HepG2 (cell line): ENCODE results near the gene SLC7A11. TPM values are rescaled to one million over a fixed set of nuclear protein-coding genes. Genes with fewer than 3 reads are reported as not detected.

Experiments used
- ATAC-seq: fragments of 200-7000 bp; cut with Tn5 transposase; 3 replicates; pipeline ENCODE4 v1.9.1; 2020; ENCODE audit warnings: mild to moderate bottlenecking, moderate library complexity
- BruUV-seq: library from RNA; stranded (reverse); fragments of 400-500 nt; replicated peaks from 2 replicates; lab custom pipeline; 2021; lab: Mats Ljungman, UMichigan
- CTCF ChIA-PET: fragments of 300-600 bp; formaldehyde crosslinking; extraction: SDS; loops from one replicate; lab custom pipeline; 2021; ENCODE audit warnings: low total read pairs, inconsistent platforms, low intra/inter-chr PET ratio; lab: Yijun Ruan, JAX
- POLR2A ChIA-PET: fragments of 350-600 bp; sonication (Branson Sonifier 250); formaldehyde crosslinking; loops from one replicate; lab custom pipeline; 2020; ENCODE audit warnings: antibody characterized with exemption, inconsistent platforms; lab: Yijun Ruan, JAX
- DNase-seq: peaks from one replicate; pipeline ENCODE4 v3.0.0-alpha.2; 2015; ENCODE audit warnings: low spot score
- FAIRE-seq: peaks from 3 replicates; lab custom pipeline; 2011; peaks lifted over from hg19 to GRCh38; lab: Jason Lieb, UNC
- H2AFZ ChIP-seq: one replicate; pipeline ENCODE4 v1.6.1; 2011; ENCODE audit warnings: low read length, inconsistent platforms
- H3K27ac ChIP-seq: fragments of 300-600 bp; 3 replicates; pipeline ENCODE4 v1.8.0; 2011; ENCODE audit warnings: mixed run types, mild to moderate bottlenecking, mixed read lengths, low read length, inconsistent platforms; ENCODE audit not compliant: insufficient read depth; ENCODE audit errors: extremely low read length
- H3K27me3 ChIP-seq, 2 experiments: fragments of 200-600 bp in 1 of 2; 2 replicates in 1 of 2; 3 replicates in 1 of 2; pipeline versions ENCODE4 v1.6.0 to v1.8.0; 2011; ENCODE audit warnings: low read length in 2 of 2, mild to moderate bottlenecking in 2 of 2, moderate library complexity in 2 of 2, inconsistent platforms in 1 of 2; ENCODE audit not compliant: insufficient read depth in 2 of 2, control insufficient read depth in 1 of 2
- H3K36me3 ChIP-seq, 2 experiments: fragments of 200-600 bp in 1 of 2; replicated peaks in 1 of 2; 2 replicates in 1 of 2; 3 replicates in 1 of 2; pipeline versions ENCODE4 v1.5.1 to v1.8.0; 2011; ENCODE audit warnings: low read length in 2 of 2, inconsistent platforms in 1 of 2; ENCODE audit not compliant: insufficient read depth in 2 of 2, control insufficient read depth in 1 of 2
- H3K4me1 ChIP-seq: 2 replicates; pipeline ENCODE4 v1.5.1; 2012; ENCODE audit warnings: low read length, inconsistent platforms; ENCODE audit not compliant: insufficient read depth
- H3K4me2 ChIP-seq: 2 replicates; pipeline ENCODE4 v1.6.0; 2011; ENCODE audit warnings: low read depth, low read length, inconsistent platforms
- H3K4me3 ChIP-seq, 3 experiments: fragments of 200-600 bp in 1 of 3; sonication (generic), shearing (Covaris generic) in 1 of 3; replicated peaks in 1 of 3; 2 replicates each; pipeline ENCODE4 v1.5.1; 2011 to 2016; ENCODE audit warnings: low read length in 3 of 3, inconsistent platforms in 2 of 3, low read depth in 2 of 3, mild to moderate bottlenecking in 2 of 3, control low read depth in 1 of 3, mixed read lengths in 1 of 3; ENCODE audit not compliant: insufficient read depth in 1 of 3
- H3K79me2 ChIP-seq: one replicate; pipeline ENCODE4 v1.6.1; 2011; ENCODE audit warnings: low read length, inconsistent platforms; ENCODE audit not compliant: insufficient read depth
- H3K9ac ChIP-seq: 2 replicates; pipeline ENCODE4 v1.6.0; 2011; ENCODE audit warnings: mild to moderate bottlenecking, low read depth, low read length, inconsistent platforms; ENCODE audit not compliant: insufficient read depth
- H3K9me3 ChIP-seq: 2 replicates; pipeline ENCODE4 v1.5.1; 2012; ENCODE audit warnings: mild to moderate bottlenecking, low read length
- H4K20me1 ChIP-seq: 2 replicates; pipeline ENCODE4 v1.6.0; 2011; ENCODE audit warnings: inconsistent platforms, mild to moderate bottlenecking, low read length, moderate library complexity; ENCODE audit not compliant: insufficient read depth
- CBFB ChIP-seq: sonication (generic); formaldehyde crosslinking; IDR thresholded peaks from 2 replicates; pipeline ENCODE4 v1.4.0; 2020; ENCODE audit warnings: missing genetic modification reagents
- MBNL3 ChIP-seq: fragments of 250-450 bp; sonication (Bioruptor Pico); conservative IDR thresholded peaks from 2 replicates; pipeline ENCODE4 v1.8.0; 2022; ENCODE audit warnings: mild to moderate bottlenecking, inconsistent platforms
- NFYC ChIP-seq: IDR thresholded peaks from 2 replicates; pipeline ENCODE4 v1.6.1; 2016; ENCODE audit warnings: missing genetic modification reagents, missing compliant biosample characterization
- POLR2G ChIP-seq: fragments of 200-400 bp; formaldehyde crosslinking; IDR thresholded peaks from 2 replicates; pipeline ENCODE4 v1.6.1; 2018; ENCODE audit warnings: mild to moderate bottlenecking, low read depth, low read length, moderate library complexity
- RBFOX2 ChIP-seq: fragments of 200-400 bp; formaldehyde crosslinking; IDR thresholded peaks from 2 replicates; pipeline ENCODE4 v1.6.1; 2017; ENCODE audit warnings: low read depth, mild to moderate bottlenecking, low read length
- TOE1 ChIP-seq: sonication (generic); formaldehyde crosslinking; IDR thresholded peaks from 2 replicates; pipeline ENCODE4 v1.4.0; 2020; ENCODE audit warnings: mild to moderate bottlenecking, missing genetic modification reagents
- ZNF234 ChIP-seq: sonication (generic); formaldehyde crosslinking; conservative IDR thresholded peaks from 2 replicates; pipeline ENCODE4 v1.5.1; 2020; ENCODE audit warnings: mild to moderate bottlenecking, missing genetic modification reagents
- WGBS: methylation state at CpG from one replicate; pipeline ENCODE4 v1.1.6; 2017; ENCODE audit warnings: low lambda C conversion rate; 5-methylcytosine and 5-hydroxymethylcytosine counted together
- in situ Hi-C: cut with HindIII; loops from 2 replicates; pipeline ENCODE4 v1.10.0; 2017; ENCODE audit warnings: low pct_unique_long_range_greater_than_20kb; ENCODE audit not compliant: extremely low pct_ligation_motif_present
- intact Hi-C: fragments of 100-400 bp; cut with micrococcal nuclease; formaldehyde crosslinking; loops from one replicate; pipeline ENCODE4 v1.10.0; 2022; ENCODE audit not compliant: unreplicated experiment
- polyA plus RNA-seq, 8 experiments: library from polyadenylated mRNA; depleted of rRNA in 3 of 8; stranded (reverse) in 7 of 8; unstranded in 1 of 8; fragments of >200 nt; fragmentation: Illumina TruSeq in 4 of 8; extraction: Trizol in 4 of 8; gene quantifications; 2 replicates each; pipeline versions ENCODE4 v1.2.1 to v1.2.3, GENCODE V29; 2011 to 2016; ENCODE audit warnings: low read depth in 4 of 8, missing spikeins in 1 of 8, mixed read lengths in 1 of 8; ENCODE audit not compliant: insufficient read depth in 1 of 8
- total RNA-seq, 5 experiments: library from RNA; depleted of rRNA; stranded (reverse); fragments of >200 nt; fragmentation: Illumina TruSeq; extraction: Trizol; gene quantifications; 2 replicates each; pipeline ENCODE4 v1.2.3, GENCODE V29; 2016; ENCODE audit warnings: low read depth in 1 of 5

Gene SLC7A11
- total and polyA plus RNA-seq, 2 of the 13 experiments (the other 11 are each of a cell fraction or from before 2014, with no cell fraction given): 15.7 to 17.5 TPM

DNA sequence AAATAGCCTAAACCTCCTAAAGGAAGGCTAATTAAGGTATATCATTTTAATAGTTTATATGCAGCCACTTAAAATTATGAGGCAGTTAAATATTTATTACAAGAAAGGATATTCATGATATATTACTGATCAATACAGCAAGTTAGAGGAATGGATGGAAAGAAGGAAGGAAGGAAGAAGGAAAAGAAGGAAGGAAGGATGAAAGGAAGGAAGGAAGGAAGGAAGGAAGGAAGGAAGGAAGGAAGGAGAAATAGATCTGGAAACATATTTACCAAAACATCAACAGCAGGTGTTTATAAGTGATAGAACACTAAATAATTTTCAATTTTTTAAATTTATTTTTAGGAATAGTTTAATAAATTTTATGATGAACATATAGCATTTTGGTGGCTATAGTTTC is 17.5 kb downstream of the SLC7A11 start (continued):
- TF ChIP-seq ZNF234 (CRISPR knock-in tag): no peak
- TF ChIP-seq MBNL3 (CRISPR knock-in tag): no peak
- no peak for TF ChIP-seq NFYC
- no peak for TF ChIP-seq TOE1

DNA sequence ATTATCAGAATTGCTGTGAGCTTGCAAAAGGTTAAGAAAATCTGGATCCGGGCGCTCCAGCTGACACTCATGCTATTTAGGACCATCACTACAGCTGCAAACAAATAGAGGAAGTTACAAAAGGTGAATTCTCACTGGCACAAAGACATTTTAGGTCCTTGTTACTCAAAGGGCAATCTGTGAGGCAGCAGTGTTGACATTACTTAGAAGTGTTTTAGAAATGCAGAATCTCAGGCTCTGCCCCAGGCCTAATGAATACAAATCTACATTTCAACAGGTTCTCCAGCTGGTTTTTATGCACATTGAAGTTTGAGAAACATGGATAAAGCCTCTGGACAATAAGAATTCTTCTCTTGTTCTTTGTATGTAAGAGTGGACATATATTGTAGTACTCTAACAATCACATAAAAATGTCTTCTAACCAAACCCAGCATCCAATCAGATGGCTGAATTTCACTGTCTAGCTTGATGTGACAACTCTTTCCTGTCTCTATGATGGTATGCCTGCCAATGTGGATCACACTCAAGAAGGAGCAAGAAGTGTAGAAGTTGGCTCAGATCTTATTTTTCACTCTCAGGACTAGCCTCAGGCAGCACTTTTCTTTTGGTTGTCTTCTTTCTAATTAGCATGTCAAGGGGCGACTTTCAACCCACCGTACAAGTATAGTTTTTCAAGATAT is 18.8 kb downstream of the SLC7A11 start:
- intact Hi-C loops: loop anchor here (10.0 kb wide), 1 partner anchor 271 kb away; no protein-coding TSS in a partner anchor
- Histone ChIP-seq H4K20me1 (peaks cover 3% of the 10 kb centered on the region; the same call in 1 of the 2 replicates), H3K4me1 (no peaks in the 10 kb centered on the region), H3K4me3 (no peak overlapping the region), H3K4me2 (no peak overlapping the region), H3K36me3 (peaks cover 6 to 74% of the 10 kb centered on the region in 2 experiments; a peak in 4 of 5 replicates), H3K9me3 (no peaks in the 10 kb centered on the region), H2AFZ (no peak overlapping the region), H3K27me3 (no peaks in the 10 kb centered on the region), H3K27ac (no peak overlapping the region), H3K79me2 (peaks cover 3% of the 10 kb centered on the region), H3K9ac (no peak overlapping the region)
- BruUV-seq: no TSS peak
- ChIA-PET POLR2A (interaction anchor here (1.4 kb wide), 1 partner anchor 18 kb away, joined by 4 read pairs; the partner anchor contains the start of gene SLC7A11), CTCF (no interaction called here)
- ATAC-seq (no peak), DNase-seq (no peak), FAIRE-seq (no peak)
- in situ Hi-C loops: no loop called here
- no peak for TF ChIP-seq CBFB (CRISPR knock-in tag)
- peak; percentile 35; the same call in 1 of the 2 replicates for TF ChIP-seq RBFOX2
- TF ChIP-seq POLR2G: peak; percentile 40; the same call in 1 of the 2 replicates
- WGBS: 98% methylated on average over 4 of the region's 4 CpGs
